ENCODE measurements around the gene SLC8A1. TPM values are rescaled to one million over a fixed set of nuclear protein-coding genes. Genes with fewer than 3 reads are reported as not detected.

Gene SLC8A1
- total RNA-seq, 1 donor from 2014 or later, result 9.6 TPM

DNA sequence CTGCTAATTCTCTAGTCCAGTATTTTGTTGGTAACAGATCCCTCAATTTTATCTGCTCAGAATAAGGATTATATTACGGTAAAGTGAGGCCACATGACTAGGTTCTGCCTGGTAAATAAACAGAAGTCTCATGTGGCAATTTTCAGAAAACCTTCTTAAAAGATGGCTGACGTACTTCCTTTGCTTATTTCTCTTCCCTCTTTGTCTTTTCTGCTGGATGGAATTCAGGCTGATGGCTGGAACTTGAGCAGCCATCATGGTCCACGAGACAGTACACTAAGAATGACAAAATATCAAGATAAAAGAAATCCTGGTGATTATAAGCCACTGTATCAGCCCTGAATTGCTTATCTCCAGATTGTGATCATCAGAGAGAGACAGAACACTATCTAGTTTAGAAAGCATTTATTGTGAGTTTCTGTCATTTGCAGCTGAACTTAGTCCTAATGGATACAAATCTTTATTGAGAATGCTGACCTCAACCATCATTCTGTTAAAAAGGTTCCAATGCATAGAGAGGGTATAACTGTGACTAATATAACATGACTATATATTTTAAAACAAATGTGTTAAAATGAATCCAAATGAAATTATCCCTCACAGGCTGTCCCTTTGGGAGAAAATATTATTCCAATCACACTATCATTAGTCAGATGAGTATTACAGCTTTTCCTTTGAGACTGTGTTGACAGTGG is 31.8 kb upstream of the SLC8A1 start:
- Mint-ChIP-seq H3K4me1 (peaks cover 17% of the 10 kb centered on the region), H3K9me3 (no peaks in the 10 kb centered on the region), H3K36me3 (no peaks in the 10 kb centered on the region), H3K27me3 (ENCODE audit: insufficient read depth, low read depth) (no peaks in the 10 kb centered on the region), H3K27ac (no peak overlapping the region), H3K4me3 (no peak overlapping the region)
- Histone ChIP-seq H3K4me3 (no peak overlapping the region), H3K9ac (no peak overlapping the region), H3K4me1 (peaks cover 11% of the 10 kb centered on the region), H3K27me3 (no peaks in the 10 kb centered on the region), H2AFZ (replicated peaks) (no peak overlapping the region), H3K4me2 (no peak overlapping the region), H3K9me3 (ENCODE audit: low read depth) (no peaks in the 10 kb centered on the region), H3K27ac (no peak overlapping the region), H4K20me1 (ENCODE audit: low read depth) (no peaks in the 10 kb centered on the region), H3K36me3 (no peaks in the 10 kb centered on the region), H3K79me2 (ENCODE audit: low read depth) (no peaks in the 10 kb centered on the region), H3F3A (ENCODE audit: low read depth) (no peaks in the 10 kb centered on the region)
- TF ChIP-seq EZH2phosphoT487 (IDR thresholded peaks at IDR 0.05) (no peak), EZH2 (IDR thresholded peaks at IDR 0.05) (no peak)
- TF ChIP-seq, protein P1, sequence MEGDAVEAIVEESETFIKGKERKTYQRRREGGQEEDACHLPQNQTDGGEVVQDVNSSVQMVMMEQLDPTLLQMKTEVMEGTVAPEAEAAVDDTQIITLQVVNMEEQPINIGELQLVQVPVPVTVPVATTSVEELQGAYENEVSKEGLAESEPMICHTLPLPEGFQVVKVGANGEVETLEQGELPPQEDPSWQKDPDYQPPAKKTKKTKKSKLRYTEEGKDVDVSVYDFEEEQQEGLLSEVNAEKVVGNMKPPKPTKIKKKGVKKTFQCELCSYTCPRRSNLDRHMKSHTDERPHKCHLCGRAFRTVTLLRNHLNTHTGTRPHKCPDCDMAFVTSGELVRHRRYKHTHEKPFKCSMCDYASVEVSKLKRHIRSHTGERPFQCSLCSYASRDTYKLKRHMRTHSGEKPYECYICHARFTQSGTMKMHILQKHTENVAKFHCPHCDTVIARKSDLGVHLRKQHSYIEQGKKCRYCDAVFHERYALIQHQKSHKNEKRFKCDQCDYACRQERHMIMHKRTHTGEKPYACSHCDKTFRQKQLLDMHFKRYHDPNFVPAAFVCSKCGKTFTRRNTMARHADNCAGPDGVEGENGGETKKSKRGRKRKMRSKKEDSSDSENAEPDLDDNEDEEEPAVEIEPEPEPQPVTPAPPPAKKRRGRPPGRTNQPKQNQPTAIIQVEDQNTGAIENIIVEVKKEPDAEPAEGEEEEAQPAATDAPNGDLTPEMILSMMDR (IDR thresholded peaks at IDR 0.05), result no peak
- DNase-seq (ENCODE audit: low spot score), result no peak

DNA sequence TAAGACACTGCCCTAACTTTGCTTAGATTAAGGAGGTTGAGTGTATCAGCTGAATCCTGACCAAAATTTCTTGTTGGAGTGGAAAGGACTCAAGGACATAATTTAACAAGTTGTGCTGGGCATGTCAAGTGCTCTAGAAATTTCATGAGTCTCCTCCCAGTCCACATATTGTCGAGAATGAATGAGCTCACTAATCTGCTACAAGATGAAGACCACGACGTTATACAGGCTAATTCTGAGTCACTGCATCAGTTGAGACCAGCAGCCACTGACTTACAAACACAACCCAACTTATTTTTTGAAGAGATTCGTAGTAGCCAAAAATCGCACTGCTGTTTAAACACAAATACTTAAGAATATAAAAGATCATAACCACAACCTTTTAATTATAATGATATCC is 28.7 kb upstream of the SLC8A1 start:
- no peaks in the 10 kb centered on the region for H3K9me3 Mint-ChIP-seq
- DNase-seq (ENCODE audit: low spot score), result no peak
- H3K27ac ChIP-seq, result no peak overlapping the region

DNA sequence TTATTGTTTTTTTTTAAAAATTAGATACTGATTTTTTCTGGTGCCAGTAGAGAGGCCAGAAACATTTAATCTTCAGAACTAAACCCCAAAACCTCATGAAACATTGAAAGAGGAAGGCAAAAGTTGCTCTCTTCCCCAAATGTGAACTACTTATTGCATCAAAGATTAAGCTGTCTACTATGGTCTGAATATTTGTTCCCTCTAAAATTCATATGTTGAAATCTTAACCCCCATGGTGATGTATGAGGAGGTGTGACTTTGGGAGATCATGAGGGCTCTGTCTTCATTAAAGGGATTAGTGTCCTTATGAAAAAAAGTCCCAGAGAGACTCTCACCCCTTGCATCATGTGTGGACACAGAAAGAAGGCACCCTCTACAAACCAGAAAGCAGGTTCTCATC is 28.2 kb upstream of the SLC8A1 start:
- H4K20me1 ChIP-seq (ENCODE audit: low read depth), result no peaks in the 10 kb centered on the region
- H3K9ac ChIP-seq, result no peak overlapping the region
- no peaks in the 10 kb centered on the region for H3K36me3 ChIP-seq
- H3K79me2 ChIP-seq (ENCODE audit: low read depth), result no peaks in the 10 kb centered on the region
- H3K4me1 ChIP-seq, result no peaks in the 10 kb centered on the region
- TF ChIP-seq EZH2phosphoT487 (IDR thresholded peaks at IDR 0.05), result no peak
- no peak for TF ChIP-seq EZH2 (IDR thresholded peaks at IDR 0.05)
- TF ChIP-seq, protein P1 (IDR thresholded peaks at IDR 0.05), result no peak
- no peak overlapping the region for H3K4me3 ChIP-seq
- H3K36me3 Mint-ChIP-seq, result no peaks in the 10 kb centered on the region
- no peak overlapping the region for H3K4me2 ChIP-seq
- DNase-seq (ENCODE audit: low spot score), result no peak
- no peak overlapping the region for H3K4me3 Mint-ChIP-seq
- H3F3A ChIP-seq (ENCODE audit: low read depth), result no peaks in the 10 kb centered on the region
- H3K27me3 ChIP-seq, result no peaks in the 10 kb centered on the region
- H3K9me3 Mint-ChIP-seq, result no peaks in the 10 kb centered on the region
- no peak overlapping the region for H2AFZ ChIP-seq (replicated peaks)
- H3K27ac ChIP-seq, result no peak overlapping the region
- H3K4me1 Mint-ChIP-seq, result no peaks in the 10 kb centered on the region
- H3K27ac Mint-ChIP-seq, result no peak overlapping the region
- H3K9me3 ChIP-seq (ENCODE audit: low read depth), result no peaks in the 10 kb centered on the region
- H3K27me3 Mint-ChIP-seq (ENCODE audit: insufficient read depth, low read depth), result no peaks in the 10 kb centered on the region

More for the DNA sequence above, 28.7 kb upstream of the SLC8A1 start:
- H3K9me3 ChIP-seq (ENCODE audit: low read depth), result no peaks in the 10 kb centered on the region
- H3K36me3 Mint-ChIP-seq, result no peaks in the 10 kb centered on the region
- H3K27me3 ChIP-seq, result no peaks in the 10 kb centered on the region
- H3K79me2 ChIP-seq (ENCODE audit: low read depth), result no peaks in the 10 kb centered on the region
- no peak for TF ChIP-seq EZH2 (IDR thresholded peaks at IDR 0.05)
- TF ChIP-seq, protein P1 (IDR thresholded peaks at IDR 0.05), result no peak
- TF ChIP-seq EZH2phosphoT487 (IDR thresholded peaks at IDR 0.05), result no peak
- H3K27ac Mint-ChIP-seq, result no peak overlapping the region
- no peaks in the 10 kb centered on the region for H4K20me1 ChIP-seq (ENCODE audit: low read depth)
- H2AFZ ChIP-seq (replicated peaks), result no peak overlapping the region
- no peak overlapping the region for H3K4me3 Mint-ChIP-seq
- H3K4me1 Mint-ChIP-seq, result no peaks in the 10 kb centered on the region
- H3K4me3 ChIP-seq, result no peak overlapping the region
- H3K4me1 ChIP-seq, result no peaks in the 10 kb centered on the region
- no peaks in the 10 kb centered on the region for H3K27me3 Mint-ChIP-seq (ENCODE audit: insufficient read depth, low read depth)
- H3K4me2 ChIP-seq, result no peak overlapping the region
- H3F3A ChIP-seq (ENCODE audit: low read depth), result no peaks in the 10 kb centered on the region
- H3K36me3 ChIP-seq, result no peaks in the 10 kb centered on the region
- H3K9ac ChIP-seq, result no peak overlapping the region

Data from neural progenitor cell (in vitro differentiated cells).